GM21447 (cell line): ENCODE results near the gene PUS7L.

ENCODE experiments used
- ATAC-seq: cut with Tn5 transposase; IDR thresholded peaks from one replicate; pipeline ENCODE4 v1.9.1; 2021; ENCODE audit not compliant: unreplicated experiment

The PUS7L gene

GRCh38 chr12:43669373-43669772 is 89.2 kb downstream of the PUS7L start:
- ATAC-seq: no peak
